H1 (cell line): ENCODE measurements around the gene DPY19L1. TPM values are rescaled to one million over a fixed set of nuclear protein-coding genes. Genes with fewer than 3 reads are reported as not detected.

Experiments used
- SRF ChIP-seq: IDR thresholded peaks from 2 replicates; pipeline ENCODE4 v1.6.1; 2011; ENCODE audit warnings: mild to moderate bottlenecking, low read depth, low read length, moderate library complexity
- polyA plus RNA-seq, 7 experiments: library from polyadenylated mRNA; depleted of rRNA in 3 of 7; stranded (reverse) in 5 of 7; unstranded in 2 of 7; fragments of >200 nt in 5 of 7; fragments of 200-250 nt in 2 of 7; gene quantifications; 1 replicate in 5 of 7; 2 replicates in 1 of 7; 4 replicates in 1 of 7; pipeline versions ENCODE4 v1.2.1 to v1.2.3, GENCODE V29; 2011 to 2013; ENCODE audit warnings: missing spikeins in 2 of 7, mixed read lengths in 2 of 7
- total RNA-seq: library from RNA; stranded (reverse); fragmentation: NEBNext Ultra II Directional; extraction: Animal tissue kit (Norgen Biotek cat#: 25700); gene quantifications from 2 replicates; pipeline ENCODE4 v1.2.1, GENCODE V29; 2021

Gene DPY19L1
- total and polyA plus RNA-seq, 2 of the 8 experiments (the other 6 are each of a cell fraction or from before 2014, with no cell fraction given) = 14.1 to 23.3 TPM

GRCh38 chr7:35039343-35039742, 2.1 kb upstream of the DPY19L1 start (continued):
- no peak for TF ChIP-seq SRF
- TF ChIP-seq, all 59 proteins: peak for 0
